Measurements from ENCODE around the gene RFX4.

DNA sequence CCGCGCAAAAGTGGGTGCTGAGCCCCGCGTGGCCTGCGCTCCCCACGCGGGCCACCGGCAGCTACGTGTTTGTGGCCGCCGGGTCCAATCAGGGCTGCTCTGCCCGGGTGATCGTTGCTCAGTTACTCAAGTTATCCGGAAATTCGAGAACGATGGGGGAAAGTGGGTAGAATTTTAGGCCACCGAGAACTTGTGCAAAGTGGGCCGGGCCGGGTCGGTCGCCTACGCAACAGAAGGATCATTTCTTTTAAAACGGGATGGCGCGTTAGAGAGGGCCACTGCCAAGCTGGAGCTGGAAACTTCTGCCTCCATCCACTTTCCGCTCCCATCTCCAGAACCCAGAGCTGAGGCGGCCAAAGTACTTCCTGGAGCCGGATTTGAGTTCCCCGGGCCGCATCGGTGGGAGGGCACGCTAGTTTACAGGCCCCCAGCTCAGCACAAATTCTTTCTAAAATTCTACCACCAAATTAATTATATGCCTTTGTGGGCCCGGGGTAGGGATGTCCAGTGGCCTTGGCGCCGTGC, 3.5 kb downstream of the RFX4 start:
- TF ChIP-seq, protein P1, sequence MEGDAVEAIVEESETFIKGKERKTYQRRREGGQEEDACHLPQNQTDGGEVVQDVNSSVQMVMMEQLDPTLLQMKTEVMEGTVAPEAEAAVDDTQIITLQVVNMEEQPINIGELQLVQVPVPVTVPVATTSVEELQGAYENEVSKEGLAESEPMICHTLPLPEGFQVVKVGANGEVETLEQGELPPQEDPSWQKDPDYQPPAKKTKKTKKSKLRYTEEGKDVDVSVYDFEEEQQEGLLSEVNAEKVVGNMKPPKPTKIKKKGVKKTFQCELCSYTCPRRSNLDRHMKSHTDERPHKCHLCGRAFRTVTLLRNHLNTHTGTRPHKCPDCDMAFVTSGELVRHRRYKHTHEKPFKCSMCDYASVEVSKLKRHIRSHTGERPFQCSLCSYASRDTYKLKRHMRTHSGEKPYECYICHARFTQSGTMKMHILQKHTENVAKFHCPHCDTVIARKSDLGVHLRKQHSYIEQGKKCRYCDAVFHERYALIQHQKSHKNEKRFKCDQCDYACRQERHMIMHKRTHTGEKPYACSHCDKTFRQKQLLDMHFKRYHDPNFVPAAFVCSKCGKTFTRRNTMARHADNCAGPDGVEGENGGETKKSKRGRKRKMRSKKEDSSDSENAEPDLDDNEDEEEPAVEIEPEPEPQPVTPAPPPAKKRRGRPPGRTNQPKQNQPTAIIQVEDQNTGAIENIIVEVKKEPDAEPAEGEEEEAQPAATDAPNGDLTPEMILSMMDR (IDR thresholded peaks at IDR 0.05), result no peak
- no peak for TF ChIP-seq POLR2A (IDR thresholded peaks at IDR 0.05)

All from testis (tissue), 2 donors.